ENCODE measurements around the gene ELAVL3. TPM values are rescaled to one million over a fixed set of nuclear protein-coding genes. Genes with fewer than 3 reads are reported as not detected.

ELAVL3 gene
- total and polyA plus RNA-seq, 2 of the 8 experiments (the other 6 are each of a cell fraction or from before 2014, with no cell fraction given): 0.80 to 1.0 TPM

- TF ChIP-seq KDM4A (IDR thresholded peaks at IDR 0.05; ENCODE audit: low read depth, low read length, severe bottlenecking) (no peak), SP1 (IDR thresholded peaks at IDR 0.05; ENCODE audit: low read depth, low read length) (no peak)
These were observed 6.0 kb upstream of the ELAVL3 start (continued) for GRCh38 chr19:11486661-11487503.
